ENCODE results near the gene SLBP. TPM values are rescaled to one million over a fixed set of nuclear protein-coding genes. Genes with fewer than 3 reads are reported as not detected.

The SLBP gene
- total RNA-seq, 1 donor from 2014 or later = 11.7 TPM

DNA sequence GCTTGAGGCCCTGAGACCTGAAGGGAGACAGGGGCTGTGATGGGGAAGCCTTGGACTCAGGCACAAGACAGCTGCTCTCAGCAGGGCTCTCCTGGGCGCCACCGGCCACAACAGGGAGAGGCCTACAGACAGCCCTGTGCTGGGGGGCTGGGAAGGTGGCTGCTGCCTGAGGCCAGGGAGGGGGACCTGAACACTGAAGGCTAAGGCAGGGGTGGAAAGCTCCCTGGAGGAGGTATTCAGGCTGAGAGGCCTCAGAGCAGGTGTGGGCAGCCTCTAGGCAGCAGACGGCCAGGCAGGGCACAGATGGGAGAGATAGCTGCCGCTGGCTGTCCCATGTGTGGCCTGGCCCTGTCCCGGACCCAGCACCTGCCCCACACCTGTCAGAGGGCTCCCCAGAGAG is 42.2 kb upstream of the SLBP start:
- Histone ChIP-seq H3K4me3 (no peak overlapping the region), H3K27me3 (ENCODE audit: low read depth) (peaks cover 15% of the 10 kb centered on the region), H3K4me1 (peaks cover 13% of the 10 kb centered on the region), H3K36me3 (no peaks in the 10 kb centered on the region), H3K9me3 (replicated peaks) (no peaks in the 10 kb centered on the region), H3K27ac (replicated peaks) (no peak overlapping the region)
- DNase-seq = no peak
- intact Hi-C loops (cut with micrococcal nuclease) = no loop called here
- TF ChIP-seq CTCF (IDR thresholded peaks at IDR 0.05; ENCODE audit: borderline replicate concordance) = no peak

GRCh38 chr4:1753697-1754311 is 41.7 kb upstream of the SLBP start:
- TF ChIP-seq CTCF (IDR thresholded peaks at IDR 0.05; ENCODE audit: borderline replicate concordance) = no peak
- H3K4me3 ChIP-seq = no peak overlapping the region
- peaks cover 15% of the 10 kb centered on the region for H3K27me3 ChIP-seq (ENCODE audit: low read depth)
- H3K9me3 ChIP-seq (replicated peaks) = no peaks in the 10 kb centered on the region
- no peak overlapping the region for H3K27ac ChIP-seq (replicated peaks)
- intact Hi-C loops (cut with micrococcal nuclease) = no loop called here
- H3K4me1 ChIP-seq = peaks cover 13% of the 10 kb centered on the region
- DNase-seq = no peak
- no peaks in the 10 kb centered on the region for H3K36me3 ChIP-seq

- Histone ChIP-seq H3K4me3 (no peak overlapping the region), H3K27me3 (ENCODE audit: low read depth) (peaks cover 21% of the 10 kb centered on the region), H3K27ac (replicated peaks) (no peak overlapping the region), H3K36me3 (no peaks in the 10 kb centered on the region), H3K4me1 (peaks cover 18% of the 10 kb centered on the region), H3K9me3 (replicated peaks) (no peaks in the 10 kb centered on the region)
- no peak for TF ChIP-seq CTCF (IDR thresholded peaks at IDR 0.05; ENCODE audit: borderline replicate concordance)
- intact Hi-C loops (cut with micrococcal nuclease) = no loop called here
- DNase-seq = no peak
These were observed 41.2 kb upstream of the SLBP start for GRCh38 chr4:1753294-1753696.

- Histone ChIP-seq H3K27ac (replicated peaks) (peak overlapping the region; percentile 3), H3K9me3 (replicated peaks) (no peaks in the 10 kb centered on the region), H3K4me3 (no peak overlapping the region), H3K36me3 (no peaks in the 10 kb centered on the region), H3K4me1 (peaks cover 19% of the 10 kb centered on the region), H3K27me3 (ENCODE audit: low read depth) (peaks cover 29% of the 10 kb centered on the region)
- no peak for TF ChIP-seq CTCF (IDR thresholded peaks at IDR 0.05; ENCODE audit: borderline replicate concordance)
- no peak for DNase-seq
- intact Hi-C loops (cut with micrococcal nuclease) = no loop called here
These were observed 40.3 kb upstream of the SLBP start for GRCh38 chr4:1752284-1753041.

- intact Hi-C loops (cut with micrococcal nuclease) = no loop called here
- H3K27ac ChIP-seq (replicated peaks) = no peak overlapping the region
These were observed 39.8 kb upstream of the SLBP start for GRCh38 chr4:1751919-1752283.

More at GRCh38 chr4:1751919-1752283, 39.8 kb upstream of the SLBP start:
- no peak for DNase-seq
- H3K9me3 ChIP-seq (replicated peaks) = no peaks in the 10 kb centered on the region
- TF ChIP-seq CTCF (IDR thresholded peaks at IDR 0.05; ENCODE audit: borderline replicate concordance) = no peak
- H3K4me1 ChIP-seq = peaks cover 19% of the 10 kb centered on the region
- H3K36me3 ChIP-seq = no peaks in the 10 kb centered on the region
- no peak overlapping the region for H3K4me3 ChIP-seq
- peaks cover 29% of the 10 kb centered on the region for H3K27me3 ChIP-seq (ENCODE audit: low read depth)
